SW 1271 (cell line): Measurements from ENCODE around the gene CDRT4.

Experiments
- DNase-seq, 2 experiments: peaks; one replicate each; lab custom pipeline; 2025; lab: John Stamatoyannopoulos, UW

Gene CDRT4

DNA sequence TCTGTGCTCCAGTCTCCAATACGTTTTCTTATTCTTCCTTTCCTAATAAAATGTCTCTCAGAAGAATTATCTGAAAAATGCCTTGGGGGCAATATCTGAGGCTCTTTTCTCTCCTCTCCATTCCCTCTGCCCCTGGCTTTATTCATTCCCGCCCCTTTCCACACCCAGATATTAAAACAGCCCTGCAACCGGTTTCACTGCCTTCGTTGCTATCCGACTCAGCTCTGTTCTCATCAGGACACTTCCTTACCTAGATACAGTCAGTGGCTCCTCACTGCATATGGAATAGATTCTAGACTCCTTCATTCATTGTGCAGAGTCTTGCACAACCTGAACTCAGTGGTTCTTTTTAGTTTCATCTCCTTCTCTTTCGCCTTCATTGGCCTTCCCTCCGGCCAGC, 74.0 kb downstream of the CDRT4 start:
- DNase-seq, result no peak

DNA sequence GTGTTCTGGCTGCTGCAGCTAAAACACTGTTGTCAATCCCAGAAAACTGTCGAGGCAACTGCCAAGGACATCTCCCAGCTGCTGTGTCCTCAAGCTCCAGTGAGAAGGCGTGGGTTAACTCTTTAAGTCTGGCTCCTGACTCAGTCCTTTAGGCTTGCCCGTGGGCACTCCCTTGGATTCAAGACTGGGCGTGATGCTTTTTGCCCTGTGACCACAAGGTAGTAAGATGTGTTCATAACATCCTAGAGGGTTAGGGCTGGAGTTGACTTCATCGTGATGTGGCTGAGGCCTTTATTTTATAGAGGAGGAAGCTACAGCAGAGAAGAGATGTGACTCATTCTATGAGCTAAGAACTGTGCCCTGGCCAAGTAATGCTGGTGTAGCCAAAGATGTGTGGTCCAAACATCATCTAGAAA, 75.1 kb downstream of the CDRT4 start:
- no peak for DNase-seq

DNA sequence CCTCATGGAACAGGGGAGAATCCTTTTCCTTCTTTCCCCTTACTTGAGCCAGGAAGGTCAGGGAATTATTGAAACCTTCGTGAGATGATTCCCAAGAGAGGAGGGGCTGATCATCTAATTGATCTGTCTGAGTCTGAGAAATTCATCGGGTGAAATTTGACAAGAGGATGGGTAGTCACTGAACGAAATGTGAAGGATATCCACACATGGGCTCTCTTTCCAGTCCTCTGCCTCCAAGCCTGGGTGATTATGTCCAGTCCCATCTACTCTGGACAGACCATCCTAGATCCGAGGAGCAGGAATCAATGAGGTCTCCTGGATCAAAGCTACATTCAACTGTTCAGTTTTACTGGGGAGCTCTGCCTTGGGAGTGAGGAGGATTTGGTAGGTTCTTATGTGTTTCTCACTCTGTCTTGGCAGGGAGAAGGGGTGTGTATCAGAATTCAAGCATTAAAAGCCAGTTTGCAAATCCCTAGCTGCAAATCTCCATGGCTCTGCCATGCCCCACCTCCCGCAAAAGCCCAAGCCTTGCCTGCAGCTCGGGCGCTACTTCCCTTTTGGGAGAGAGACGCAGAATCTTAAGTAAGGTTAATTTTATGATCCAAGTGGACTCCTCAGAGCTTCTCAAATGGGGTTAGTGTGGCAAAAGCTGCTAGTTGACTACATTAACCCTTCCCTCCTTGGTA, 78.9 kb downstream of the CDRT4 start:
- no peak for DNase-seq

DNA sequence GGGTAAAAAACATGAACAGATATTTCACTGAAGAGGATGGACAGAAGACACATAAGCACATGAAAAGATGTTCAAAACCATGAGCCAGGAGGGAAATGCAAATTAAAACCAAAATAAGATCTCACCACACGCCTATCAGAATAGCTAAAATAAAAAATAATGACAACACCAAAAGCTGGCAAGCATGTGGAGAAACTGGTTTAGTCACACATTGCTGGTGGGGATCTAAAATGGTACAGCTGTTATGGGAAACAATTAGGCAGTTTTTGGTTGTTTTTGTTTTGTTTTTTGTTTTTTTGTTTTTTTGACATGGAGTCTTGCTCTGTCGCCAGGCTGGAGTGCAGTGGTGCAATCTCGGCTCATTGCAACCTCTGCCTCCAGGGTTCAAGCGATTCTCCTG, 81.3 kb downstream of the CDRT4 start:
- DNase-seq, result no peak
